Tibial nerve (tissue), 4 donors: ENCODE measurements around the gene EME2.

Source experiments
- EP300 ChIP-seq, 2 donors: sonication (generic); formaldehyde crosslinking; IDR thresholded peaks; one replicate each; pipeline ENCODE4 v1.6.1; 2017; ENCODE audit warnings: antibody characterized with exemption in 2 of 2, mild to moderate bottlenecking in 1 of 2
- POLR2A ChIP-seq, 2 donors: fragments of 450-650 bp; IDR thresholded peaks; one replicate each; pipeline ENCODE4 v1.6.1; 2017; ENCODE audit warnings: antibody characterized with exemption in 2 of 2, mild to moderate bottlenecking in 2 of 2, moderate library complexity in 2 of 2
- TF ChIP-seq, protein P1 (sequence below), 5 experiments: fragments of 200-600 bp in 3 of 5; fragments of 450-650 bp in 2 of 5; sonication (generic) in 3 of 5; IDR thresholded peaks; one replicate each; pipeline ENCODE4 v1.5.1; 2016 to 2019; ENCODE audit warnings: antibody characterized with exemption in 5 of 5, mild to moderate bottlenecking in 3 of 5, moderate library complexity in 2 of 5

DNA sequence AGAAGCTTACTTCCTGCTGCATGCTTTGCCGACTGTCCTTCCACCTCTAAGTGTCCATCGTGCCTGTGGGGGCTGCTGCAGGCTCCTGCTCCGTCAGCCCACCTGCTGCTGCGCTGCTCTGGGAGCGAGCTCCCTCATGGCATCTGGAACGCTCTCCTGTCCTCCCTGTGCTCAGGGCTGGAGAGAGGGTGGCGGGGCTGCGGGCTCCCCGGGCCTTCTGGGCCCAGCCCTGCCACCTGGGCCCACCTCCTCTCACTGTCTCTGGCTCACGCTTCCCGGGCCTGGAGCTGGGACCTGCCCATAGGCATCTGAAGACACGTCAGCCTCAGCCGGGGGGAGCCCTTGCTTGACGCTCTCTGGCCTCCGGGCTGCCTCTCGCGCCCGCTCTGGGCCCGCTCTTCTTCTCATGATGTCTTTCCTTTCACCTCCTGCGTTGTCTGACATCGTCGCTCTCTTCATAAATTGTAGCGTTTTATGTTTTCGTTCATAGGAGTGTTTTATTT is 28.2 kb upstream of the EME2 start:
- TF ChIP-seq, protein P1, sequence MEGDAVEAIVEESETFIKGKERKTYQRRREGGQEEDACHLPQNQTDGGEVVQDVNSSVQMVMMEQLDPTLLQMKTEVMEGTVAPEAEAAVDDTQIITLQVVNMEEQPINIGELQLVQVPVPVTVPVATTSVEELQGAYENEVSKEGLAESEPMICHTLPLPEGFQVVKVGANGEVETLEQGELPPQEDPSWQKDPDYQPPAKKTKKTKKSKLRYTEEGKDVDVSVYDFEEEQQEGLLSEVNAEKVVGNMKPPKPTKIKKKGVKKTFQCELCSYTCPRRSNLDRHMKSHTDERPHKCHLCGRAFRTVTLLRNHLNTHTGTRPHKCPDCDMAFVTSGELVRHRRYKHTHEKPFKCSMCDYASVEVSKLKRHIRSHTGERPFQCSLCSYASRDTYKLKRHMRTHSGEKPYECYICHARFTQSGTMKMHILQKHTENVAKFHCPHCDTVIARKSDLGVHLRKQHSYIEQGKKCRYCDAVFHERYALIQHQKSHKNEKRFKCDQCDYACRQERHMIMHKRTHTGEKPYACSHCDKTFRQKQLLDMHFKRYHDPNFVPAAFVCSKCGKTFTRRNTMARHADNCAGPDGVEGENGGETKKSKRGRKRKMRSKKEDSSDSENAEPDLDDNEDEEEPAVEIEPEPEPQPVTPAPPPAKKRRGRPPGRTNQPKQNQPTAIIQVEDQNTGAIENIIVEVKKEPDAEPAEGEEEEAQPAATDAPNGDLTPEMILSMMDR (IDR thresholded peaks at IDR 0.05): no peak
- TF ChIP-seq POLR2A (IDR thresholded peaks at IDR 0.05): no peak
- TF ChIP-seq EP300 (IDR thresholded peaks at IDR 0.05): no peak
